Tibial artery (tissue), 4 donors: ENCODE measurements around the gene AKAP17A.

ENCODE experiments used
- DNase-seq, 2 donors: peaks; one replicate each; pipeline ENCODE4 v3.0.0-alpha.2; 2019
- H3K27ac ChIP-seq, 2 donors: fragments of 200-600 bp; sonication (generic) in 1 of 2; 1 replicate in 1 of 2; 2 replicates in 1 of 2; pipeline ENCODE4 v1.5.1; 2018 to 2019; ENCODE audit warnings: mild to moderate bottlenecking in 1 of 2
- H3K27me3 ChIP-seq, 2 donors: fragments of 200-600 bp; sonication (generic) in 1 of 2; one replicate each; pipeline versions ENCODE4 v1.5.1 to v1.6.0; 2016 to 2019
- H3K36me3 ChIP-seq, 3 donors: fragments of 200-600 bp; sonication (generic) in 2 of 3; one replicate each; pipeline ENCODE4 v1.5.1; 2016 to 2019; ENCODE audit warnings: mild to moderate bottlenecking in 2 of 3
- H3K4me1 ChIP-seq, 4 donors: fragments of 200-600 bp; sonication (generic) in 2 of 4; 1 replicate in 3 of 4; 2 replicates in 1 of 4; pipeline ENCODE4 v1.5.1; 2016 to 2019
- H3K4me3 ChIP-seq, 2 donors: fragments of 200-600 bp; sonication (generic) in 1 of 2; 1 replicate in 1 of 2; 2 replicates in 1 of 2; pipeline ENCODE4 v1.5.1; 2018 to 2019; ENCODE audit warnings: mild to moderate bottlenecking in 2 of 2
- H3K9me3 ChIP-seq, 3 donors: fragments of 200-600 bp; sonication (generic) in 1 of 3; one replicate each; pipeline ENCODE4 v1.5.1; 2016 to 2019
- intact Hi-C: fragments of 100-400 bp; cut with DNase I; formaldehyde crosslinking; loops from one replicate; pipeline ENCODE4 v1.15.0; 2023; ENCODE audit warnings: low total_unique reads
- TF ChIP-seq, protein P1 (sequence below), 2 experiments: fragments of 200-600 bp in 1 of 2; fragments of 450-650 bp in 1 of 2; IDR thresholded peaks; one replicate each; pipeline ENCODE4 v1.5.1; 2017 to 2019; ENCODE audit warnings: antibody characterized with exemption in 2 of 2, mild to moderate bottlenecking in 1 of 2, moderate library complexity in 1 of 2

The AKAP17A gene, protein sequence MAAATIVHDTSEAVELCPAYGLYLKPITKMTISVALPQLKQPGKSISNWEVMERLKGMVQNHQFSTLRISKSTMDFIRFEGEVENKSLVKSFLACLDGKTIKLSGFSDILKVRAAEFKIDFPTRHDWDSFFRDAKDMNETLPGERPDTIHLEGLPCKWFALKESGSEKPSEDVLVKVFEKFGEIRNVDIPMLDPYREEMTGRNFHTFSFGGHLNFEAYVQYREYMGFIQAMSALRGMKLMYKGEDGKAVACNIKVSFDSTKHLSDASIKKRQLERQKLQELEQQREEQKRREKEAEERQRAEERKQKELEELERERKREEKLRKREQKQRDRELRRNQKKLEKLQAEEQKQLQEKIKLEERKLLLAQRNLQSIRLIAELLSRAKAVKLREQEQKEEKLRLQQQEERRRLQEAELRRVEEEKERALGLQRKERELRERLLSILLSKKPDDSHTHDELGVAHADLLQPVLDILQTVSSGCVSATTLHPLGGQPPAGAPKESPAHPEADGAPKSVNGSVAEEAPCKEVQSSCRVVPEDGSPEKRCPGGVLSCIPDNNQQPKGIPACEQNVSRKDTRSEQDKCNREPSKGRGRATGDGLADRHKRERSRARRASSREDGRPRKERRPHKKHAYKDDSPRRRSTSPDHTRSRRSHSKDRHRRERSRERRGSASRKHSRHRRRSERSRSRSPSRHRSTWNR

GRCh38 chrX:1591102-1591862, at the start of gene AKAP17A:
Gene AKAP17A, plus strand, starts transcription at chrX:1591604. Its CDS starts 1,859 bp downstream, at chrX:1593463.
- TF ChIP-seq, protein P1, sequence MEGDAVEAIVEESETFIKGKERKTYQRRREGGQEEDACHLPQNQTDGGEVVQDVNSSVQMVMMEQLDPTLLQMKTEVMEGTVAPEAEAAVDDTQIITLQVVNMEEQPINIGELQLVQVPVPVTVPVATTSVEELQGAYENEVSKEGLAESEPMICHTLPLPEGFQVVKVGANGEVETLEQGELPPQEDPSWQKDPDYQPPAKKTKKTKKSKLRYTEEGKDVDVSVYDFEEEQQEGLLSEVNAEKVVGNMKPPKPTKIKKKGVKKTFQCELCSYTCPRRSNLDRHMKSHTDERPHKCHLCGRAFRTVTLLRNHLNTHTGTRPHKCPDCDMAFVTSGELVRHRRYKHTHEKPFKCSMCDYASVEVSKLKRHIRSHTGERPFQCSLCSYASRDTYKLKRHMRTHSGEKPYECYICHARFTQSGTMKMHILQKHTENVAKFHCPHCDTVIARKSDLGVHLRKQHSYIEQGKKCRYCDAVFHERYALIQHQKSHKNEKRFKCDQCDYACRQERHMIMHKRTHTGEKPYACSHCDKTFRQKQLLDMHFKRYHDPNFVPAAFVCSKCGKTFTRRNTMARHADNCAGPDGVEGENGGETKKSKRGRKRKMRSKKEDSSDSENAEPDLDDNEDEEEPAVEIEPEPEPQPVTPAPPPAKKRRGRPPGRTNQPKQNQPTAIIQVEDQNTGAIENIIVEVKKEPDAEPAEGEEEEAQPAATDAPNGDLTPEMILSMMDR (IDR thresholded peaks at IDR 0.05) = no peak
- Histone ChIP-seq H3K4me3 (peak within 1 kb of the TSS; percentile 77 to 83), H3K36me3 (peaks cover 26 to 31% (median 30%) of the 10 kb centered on the region in 3 donors), H3K27me3 (no peaks in the 10 kb centered on the region), H3K9me3 (no peaks in the 10 kb centered on the region), H3K4me1 (peaks cover 0 to 22% (median 18%) of the 10 kb centered on the region in 4 donors), H3K27ac (peak within 1 kb of the TSS; percentile 76 to 86)
- intact Hi-C loops = loop anchor here (5.0 to 10.0 kb wide), 3 partner anchors 139 to 596 kb away; partner anchors contain the start of genes ASMTL and SLC25A6
- peak; percentile 92 to 98 for DNase-seq

GRCh38 chrX:1542994-1543725, 48.2 kb upstream of the AKAP17A start:
- peak in 1 of 2 donors; percentile 27 for DNase-seq
- intact Hi-C loops = no loop called here

DNA sequence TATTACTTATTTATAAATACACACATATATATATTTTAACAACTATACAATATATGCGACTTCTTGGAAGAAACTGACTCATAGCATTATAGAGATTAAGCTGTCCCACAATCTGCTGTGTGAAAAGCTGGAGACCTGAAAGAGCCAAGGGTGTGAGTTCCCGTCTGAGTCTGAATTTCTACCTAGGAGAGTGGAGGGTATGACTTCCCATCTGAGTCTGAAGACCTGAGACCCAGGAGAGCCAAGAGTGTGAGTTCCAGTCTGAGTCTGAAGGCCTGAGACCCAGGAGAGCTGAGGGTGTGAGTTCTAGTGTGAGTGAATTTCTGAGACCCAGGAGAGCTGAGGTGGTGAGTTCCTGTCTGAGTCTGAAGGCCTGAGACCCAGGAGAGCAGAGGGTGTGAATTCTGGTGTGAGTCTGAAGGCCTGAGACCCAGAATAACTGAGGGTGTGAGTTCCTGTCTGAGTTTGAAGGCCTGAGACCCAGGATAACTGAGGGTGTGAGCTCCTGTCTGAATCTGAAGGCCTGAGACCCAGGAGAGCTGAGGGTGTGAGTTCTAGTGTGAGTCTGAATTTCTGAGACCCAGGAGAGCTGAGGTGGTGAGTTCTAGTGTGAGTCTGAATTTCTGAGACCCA, 45.5 kb upstream of the AKAP17A start:
- TF ChIP-seq, protein P1 (IDR thresholded peaks at IDR 0.05) = no peak
- DNase-seq = no peak
- Histone ChIP-seq H3K36me3 (no peaks in the 10 kb centered on the region), H3K9me3 (peaks cover 0 to 14% (median 0%) of the 10 kb centered on the region in 3 donors), H3K4me1 (no peaks in the 10 kb centered on the region), H3K27me3 (no peaks in the 10 kb centered on the region), H3K4me3 (no peak overlapping the region), H3K27ac (no peak overlapping the region)
- intact Hi-C loops = no loop called here

More at GRCh38 chrX:1542994-1543725, 48.2 kb upstream of the AKAP17A start:
- no peak overlapping the region for H3K27ac ChIP-seq
- TF ChIP-seq, protein P1 (IDR thresholded peaks at IDR 0.05) = no peak
- H3K9me3 ChIP-seq = peaks cover 0 to 14% (median 0%) of the 10 kb centered on the region in 3 donors
- H3K4me1 ChIP-seq = no peaks in the 10 kb centered on the region
- no peak overlapping the region for H3K4me3 ChIP-seq
- H3K27me3 ChIP-seq = no peaks in the 10 kb centered on the region
- H3K36me3 ChIP-seq = no peaks in the 10 kb centered on the region

DNA sequence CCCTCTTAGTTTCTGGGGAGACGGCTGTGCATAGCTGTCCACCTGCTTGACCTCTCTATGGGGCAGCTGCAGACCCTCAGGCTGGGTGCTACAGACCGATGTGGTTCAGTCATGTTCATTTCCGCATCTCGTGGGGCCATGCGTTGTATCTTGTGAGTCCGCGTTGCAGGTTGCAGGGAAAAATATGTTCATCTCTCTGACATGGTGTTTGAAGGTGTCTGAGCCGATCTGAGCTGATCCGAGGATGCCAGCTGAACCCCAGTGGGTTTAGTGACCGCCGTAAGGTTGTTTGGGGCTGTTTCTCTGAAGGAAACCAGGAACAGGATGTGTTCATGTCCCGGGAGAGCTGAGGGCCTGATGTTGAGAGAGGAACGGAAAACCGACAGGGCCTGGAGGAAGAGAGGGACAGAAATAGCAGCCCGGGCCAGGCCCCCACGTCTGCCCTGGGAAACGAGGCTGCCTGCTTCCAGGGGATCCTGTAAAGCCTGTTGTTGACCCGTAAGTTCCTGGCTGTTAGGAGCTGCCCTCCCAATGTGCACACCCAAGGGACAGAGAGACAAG, 44.6 kb upstream of the AKAP17A start:
- TF ChIP-seq, protein P1 (IDR thresholded peaks at IDR 0.05) = no peak
- intact Hi-C loops = no loop called here
- no peaks in the 10 kb centered on the region for H3K36me3 ChIP-seq
- H3K27me3 ChIP-seq = no peaks in the 10 kb centered on the region
- no peak overlapping the region for H3K27ac ChIP-seq
- peaks cover 0 to 14% (median 0%) of the 10 kb centered on the region in 3 donors for H3K9me3 ChIP-seq
- peak in 1 of 2 donors; percentile 60 for DNase-seq
- no peaks in the 10 kb centered on the region for H3K4me1 ChIP-seq
- no peak overlapping the region for H3K4me3 ChIP-seq
